NCI-H1436 (cell line): ENCODE measurements around the gene TBC1D10A.
A peak's percentile ranks its signal among the peaks of the same experiment; 100 is the strongest.
"Not testable (repeated sequence)": the region's sequence is repeated elsewhere in the genome, so short reads cannot be mapped to it uniquely, and the experiment has no call there.

Experiments
- DNase-seq: peaks from one replicate; lab custom pipeline; 2025; lab: John Stamatoyannopoulos, UW

The TBC1D10A gene

DNA sequence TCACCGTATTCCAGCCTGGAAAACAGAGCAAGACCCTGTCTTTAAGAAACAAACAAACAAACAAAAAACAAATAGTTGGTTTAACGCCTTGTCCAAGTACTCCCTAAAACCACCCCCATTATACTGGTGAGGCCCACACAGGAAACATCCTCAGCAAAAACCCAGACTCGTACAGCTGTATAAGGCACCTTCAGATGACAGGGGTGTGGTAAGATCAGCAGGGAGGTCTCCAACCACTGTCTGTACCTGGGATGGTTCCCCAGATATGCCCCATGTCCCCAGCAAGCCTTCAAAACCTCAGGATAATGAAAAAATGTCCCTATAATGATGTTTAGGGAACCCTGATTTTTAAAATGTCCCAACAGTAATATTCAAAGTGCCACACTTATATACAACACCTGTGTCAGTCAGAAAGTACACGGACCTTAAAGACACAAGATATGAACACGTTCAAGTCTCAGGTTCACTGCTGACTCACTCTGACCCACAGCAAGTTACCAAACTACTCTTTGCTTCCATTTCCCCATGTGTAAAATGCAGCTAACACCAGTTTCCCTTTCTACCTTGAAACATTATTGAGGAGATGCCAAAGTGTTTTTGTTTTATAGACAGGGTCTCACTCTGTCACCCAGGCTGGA, 20.6 kb upstream of the TBC1D10A start:
- no peak for DNase-seq

DNA sequence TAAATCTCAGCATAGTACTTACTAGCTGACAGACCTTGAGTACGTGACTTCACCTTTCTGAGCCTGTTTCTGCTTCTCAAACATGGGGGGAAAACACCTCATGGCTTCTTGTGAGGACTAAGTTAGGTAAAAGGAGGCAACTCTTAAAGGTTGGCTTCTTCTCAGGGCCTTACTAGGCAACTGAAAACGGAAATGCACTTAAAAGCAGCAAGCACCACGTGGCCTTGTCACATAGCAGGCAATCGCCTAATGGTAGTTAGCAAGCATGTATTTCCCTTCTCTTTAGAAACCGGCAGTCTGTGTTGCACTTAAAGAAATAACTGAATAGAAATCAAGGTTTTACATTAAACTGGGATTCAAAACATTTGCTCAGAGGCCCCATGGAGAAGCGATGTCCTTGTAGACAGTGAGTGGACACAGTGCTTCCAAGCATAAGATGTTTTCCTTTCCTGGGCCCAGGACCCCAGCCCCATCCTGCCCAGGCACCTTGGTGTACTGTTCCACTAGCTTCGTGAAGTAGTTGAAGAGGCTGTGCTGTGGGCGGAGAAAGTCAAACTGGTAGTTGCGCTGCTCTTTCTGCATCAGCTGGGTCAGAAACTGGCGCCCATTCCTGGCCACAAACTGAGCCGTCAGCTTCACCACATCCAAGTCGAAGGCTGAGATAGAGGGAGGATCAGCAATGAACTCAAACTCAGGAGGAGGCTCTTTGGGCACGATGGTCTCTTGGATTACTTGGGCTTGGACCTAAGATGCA, 17.9 kb upstream of the TBC1D10A start:
- no peak for DNase-seq

DNA sequence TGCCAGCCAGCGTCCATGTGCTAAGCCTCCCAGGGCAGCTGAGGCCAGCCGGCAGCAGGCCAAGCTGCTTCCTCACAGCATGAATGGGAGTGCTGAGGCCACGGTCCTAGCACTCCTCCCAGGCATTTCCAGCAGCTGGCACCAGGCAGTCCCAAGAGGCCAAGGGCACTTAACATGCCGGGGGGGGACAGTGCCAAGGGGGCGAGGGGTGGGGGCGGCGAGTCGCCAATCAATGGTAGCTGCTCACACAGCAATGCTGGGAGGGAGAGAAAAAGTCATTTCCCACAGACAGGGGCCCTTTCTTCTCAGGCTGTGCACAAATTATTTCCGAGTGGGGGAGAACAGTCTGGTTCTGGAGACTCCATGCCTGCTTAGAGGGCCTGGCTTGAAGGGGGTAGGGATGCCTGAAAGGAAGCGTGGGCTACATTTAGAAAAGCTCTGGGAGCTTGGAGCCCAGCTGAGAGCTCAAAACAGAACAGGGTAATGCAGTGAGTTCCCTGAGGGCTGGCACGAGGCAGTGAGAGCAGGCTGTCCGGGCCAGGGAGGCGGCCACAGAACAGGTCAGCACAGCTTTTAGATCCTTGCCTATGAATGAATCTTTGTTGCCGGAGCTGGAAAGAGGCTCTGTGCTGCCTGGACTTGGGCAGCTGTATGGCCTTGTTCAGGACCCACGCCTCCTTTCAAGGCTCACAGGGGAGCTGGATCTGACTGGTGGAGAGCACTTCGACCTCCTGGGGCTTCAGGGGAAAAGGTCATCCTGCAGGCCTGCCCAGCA, 14.4 kb upstream of the TBC1D10A start:
- no peak for DNase-seq

DNA sequence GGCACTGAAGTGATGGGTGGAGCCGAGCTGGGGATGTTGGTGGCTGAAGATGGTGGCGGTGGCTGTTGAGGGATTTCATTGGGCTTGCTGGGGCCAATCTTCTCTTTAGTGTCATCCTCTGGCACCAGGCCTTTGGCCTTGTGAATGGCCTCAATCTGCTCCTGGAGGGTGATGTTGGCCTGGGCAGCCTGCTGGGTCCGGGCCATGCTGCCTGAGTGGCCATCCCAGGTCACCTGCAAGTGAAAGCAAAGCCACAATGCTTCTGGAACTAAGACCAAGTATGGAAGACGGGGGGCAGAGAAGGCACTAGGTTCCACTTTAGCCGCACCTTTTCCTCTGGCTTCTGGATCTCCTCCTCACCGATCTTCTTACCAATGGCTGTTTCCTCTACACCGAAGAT, 12.1 kb upstream of the TBC1D10A start:
- no peak for DNase-seq

DNA sequence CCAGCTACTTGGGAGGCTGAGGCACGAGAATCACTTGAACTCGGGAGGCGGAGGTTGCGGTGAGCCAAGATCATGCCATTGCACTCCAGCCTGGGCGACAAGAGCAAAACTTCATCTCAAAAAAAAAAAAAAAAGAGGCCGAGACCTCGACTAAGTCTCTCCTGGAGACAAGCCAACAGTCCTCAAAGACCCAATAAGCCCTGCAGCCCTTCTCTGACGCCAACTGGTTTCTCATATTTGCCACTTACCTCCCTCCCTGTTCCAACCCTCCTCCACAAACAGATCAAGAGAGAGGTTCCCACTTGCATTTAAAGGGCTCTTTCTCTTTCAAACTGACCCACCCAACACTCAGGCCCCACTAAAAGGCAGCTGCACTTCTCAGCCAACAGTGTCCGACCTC, 11.6 kb upstream of the TBC1D10A start:
- not testable (repeated sequence) for DNase-seq

DNA sequence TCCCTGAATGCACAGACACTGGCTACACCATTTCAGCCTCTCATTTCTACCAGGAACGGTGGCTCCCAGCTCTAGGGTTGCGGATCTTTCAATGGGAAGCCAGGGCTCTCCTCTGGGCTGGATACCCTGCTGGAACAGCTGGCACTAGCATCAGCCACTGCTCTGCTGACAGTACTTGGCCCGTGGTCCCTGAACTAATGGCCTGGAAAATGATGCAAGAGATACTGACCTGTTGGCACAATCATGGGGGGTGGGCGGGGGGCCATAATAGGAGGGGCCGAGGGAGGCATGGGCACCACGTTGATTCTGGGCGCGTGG, 10.7 kb upstream of the TBC1D10A start:
- DNase-seq: no peak

DNA sequence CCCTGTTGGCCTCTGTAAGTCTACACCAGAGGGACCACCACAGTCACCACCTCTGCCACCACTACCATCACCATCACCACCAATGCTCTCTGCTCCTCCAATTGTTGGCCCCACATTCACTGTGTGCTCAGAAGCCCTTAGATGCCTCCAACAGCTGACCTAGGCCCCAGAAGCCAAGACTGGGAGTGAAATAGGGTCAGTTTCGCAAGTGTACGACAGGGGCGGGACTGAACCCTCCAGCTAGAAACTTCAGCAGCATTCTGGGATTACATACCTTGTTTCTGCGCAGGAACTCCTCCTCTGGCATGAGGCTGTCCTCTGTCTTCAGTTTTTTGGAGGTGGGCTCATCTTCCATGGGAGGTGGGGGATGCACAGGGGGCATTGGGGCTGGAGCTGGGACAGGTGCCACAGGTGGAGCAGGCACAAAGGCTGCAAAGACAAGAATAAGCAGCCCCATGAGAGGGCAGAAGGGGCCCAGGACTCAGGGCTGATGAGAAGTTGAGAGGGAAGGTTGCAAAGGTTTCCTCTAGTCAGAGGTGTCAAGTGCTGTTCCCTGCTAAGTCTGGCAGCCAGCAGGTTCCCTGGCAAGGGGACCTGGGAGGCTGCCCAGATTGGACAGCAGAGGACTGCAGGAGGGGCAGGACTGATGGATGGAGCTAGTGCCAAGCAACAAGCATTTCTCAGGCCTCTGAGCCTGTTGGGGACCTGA, 10.2 kb upstream of the TBC1D10A start:
- DNase-seq: no peak

DNA sequence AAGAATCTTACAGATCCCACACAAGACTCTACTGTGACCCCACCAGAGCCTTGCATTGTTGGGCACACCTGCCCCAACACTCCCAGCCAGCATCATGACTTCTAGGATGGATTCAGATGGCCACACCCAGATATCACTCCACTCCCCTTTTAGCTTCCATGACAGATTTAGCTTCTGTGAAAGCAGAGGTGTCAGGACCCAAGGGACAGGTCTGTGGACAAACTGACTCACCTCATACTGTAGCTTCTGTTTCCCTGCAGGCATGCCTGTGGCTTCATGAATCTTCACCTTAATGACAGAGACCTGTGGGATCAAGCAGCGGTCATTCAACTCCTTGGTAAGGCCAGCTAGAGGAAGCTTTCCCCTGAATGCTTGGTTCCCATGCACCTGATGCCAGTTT, 8.5 kb upstream of the TBC1D10A start:
- no peak for DNase-seq

DNA sequence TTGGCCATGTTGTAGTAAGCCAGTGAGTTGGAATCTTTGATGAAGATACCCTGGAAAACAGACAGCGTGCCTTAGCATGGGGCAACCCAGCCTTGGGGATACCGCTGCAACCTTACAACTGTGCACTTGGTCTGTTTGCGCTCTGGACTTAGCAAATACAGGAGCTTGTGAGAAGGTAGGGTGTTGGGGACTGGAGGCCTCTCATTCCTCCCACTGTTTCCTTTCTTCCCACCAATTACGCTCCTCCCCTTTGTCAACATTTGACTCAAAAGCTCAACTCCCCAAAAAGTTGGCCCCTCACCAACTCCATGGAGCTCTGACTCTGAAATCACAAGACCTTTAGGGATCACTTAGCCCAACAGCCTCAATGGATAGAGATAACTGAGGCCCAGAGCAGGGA, 7.9 kb upstream of the TBC1D10A start:
- DNase-seq: no peak

DNA sequence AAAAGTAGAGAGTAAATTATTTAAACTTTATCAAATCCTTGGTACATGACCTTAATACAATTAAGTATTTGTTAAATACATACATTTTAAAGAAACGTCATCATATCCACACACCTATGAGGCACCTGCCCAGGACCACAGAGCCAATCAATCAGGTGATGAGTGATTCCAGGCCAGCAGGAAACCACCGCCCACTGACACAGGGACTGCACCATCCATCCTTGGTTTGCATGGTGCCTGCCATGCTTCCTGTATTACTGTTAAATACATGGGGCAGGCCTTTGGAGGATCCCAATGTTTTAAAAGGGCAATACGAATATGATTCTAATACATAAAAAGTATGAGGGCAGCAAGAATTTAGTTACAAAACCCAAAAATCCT, 7.0 kb upstream of the TBC1D10A start:
- no peak for DNase-seq

DNA sequence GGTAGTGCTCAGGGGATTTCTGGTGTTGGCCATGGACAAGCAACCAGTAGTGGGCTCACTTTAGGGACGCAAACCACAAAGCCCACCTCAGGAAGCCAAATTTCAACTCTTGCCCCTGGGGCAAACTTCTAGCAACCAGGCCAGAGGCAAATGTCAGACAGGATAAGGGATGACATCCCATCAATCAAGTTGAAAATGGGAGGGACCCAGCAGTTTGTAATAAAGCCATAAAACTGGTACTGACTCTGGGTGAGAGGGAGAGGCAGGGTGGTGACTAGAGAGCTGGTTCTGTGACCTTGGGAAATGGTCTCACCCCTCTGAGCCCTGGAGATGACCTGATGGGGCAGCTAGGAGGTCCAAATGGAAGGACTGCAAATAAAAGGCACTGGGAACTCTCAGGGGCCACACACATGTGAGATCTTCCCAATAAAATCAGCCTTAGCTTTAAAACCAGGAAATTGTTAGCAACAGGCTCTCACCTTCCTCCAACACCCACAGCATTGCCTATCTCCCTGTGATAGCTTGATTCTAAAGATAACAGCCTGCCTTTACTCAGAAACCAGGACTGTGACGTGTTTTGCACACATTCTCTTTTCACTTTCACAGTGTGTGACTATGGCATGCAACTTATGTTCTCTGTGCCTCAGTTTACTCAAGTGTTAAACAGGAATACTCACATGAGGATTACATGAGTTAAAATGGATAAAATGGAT, 6.4 kb upstream of the TBC1D10A start:
- no peak for DNase-seq

DNA sequence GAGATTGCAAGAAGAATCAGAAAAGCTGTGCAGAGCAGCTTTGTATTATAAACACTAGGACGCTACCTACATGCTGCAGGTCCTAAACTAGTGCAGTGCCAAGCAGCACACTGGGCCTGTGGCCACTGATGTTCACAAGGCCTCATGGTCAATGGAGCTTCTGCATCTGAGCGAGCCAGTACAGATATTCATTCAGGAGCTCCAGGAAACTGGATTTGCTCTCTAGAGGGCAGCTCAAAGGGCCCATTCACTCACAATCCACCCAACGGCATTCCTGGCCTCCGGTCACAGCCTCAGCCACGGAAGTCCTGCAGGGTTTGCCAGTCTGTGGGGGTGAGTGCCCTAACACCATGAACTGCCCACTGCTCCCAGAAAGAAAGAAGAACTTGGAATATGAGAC, 5.8 kb upstream of the TBC1D10A start:
- no peak for DNase-seq

DNA sequence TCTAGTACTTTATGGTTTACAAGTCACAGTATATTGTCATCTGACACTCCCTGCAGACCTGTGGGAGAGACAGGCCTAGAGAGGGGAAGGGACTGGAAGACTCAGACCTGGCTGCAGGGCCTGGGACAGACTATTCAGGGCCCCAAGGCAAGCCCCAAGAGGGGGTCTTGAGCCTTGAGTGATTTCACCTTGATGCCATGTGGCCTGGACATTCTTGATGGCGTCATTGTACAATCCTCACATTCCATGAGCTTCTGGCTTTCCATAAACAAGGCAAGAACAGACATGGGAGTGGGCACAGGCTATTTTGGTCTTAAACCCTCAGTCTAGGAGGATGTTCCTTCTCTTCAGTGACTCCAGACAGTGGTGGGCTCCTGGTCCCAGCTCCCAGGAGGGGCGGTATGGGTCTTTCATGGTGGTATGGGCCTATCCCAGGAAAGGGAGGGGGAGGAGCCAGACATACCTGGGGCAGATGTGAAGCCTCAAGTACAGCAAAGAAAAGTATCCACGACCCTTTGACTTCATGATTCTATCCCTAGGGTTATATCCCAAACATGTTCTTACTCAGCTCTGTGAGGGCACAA, 1.8 kb upstream of the TBC1D10A start:
- DNase-seq: no peak

DNA sequence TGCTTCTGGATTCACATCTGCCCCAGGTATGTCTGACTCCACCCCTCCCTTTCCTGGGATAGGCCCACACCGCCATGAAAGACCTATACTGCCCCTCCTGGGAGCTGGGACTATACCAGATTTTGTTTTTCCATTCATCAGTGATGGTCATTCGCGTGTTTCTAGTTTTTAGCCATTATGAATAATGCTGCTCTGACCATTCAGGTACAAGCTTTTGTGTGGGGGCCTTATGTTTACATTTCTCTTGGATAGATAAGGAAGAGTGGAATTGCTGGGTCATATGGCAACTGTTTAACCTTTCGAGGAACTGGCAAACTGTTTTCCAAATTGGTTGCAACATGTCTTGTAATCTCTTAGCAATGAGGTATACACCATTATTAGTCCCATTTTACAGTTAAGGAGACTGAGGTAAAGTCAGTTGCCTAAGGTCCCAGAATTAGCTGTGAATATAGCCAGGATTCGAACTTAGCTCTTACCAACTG, 1.2 kb upstream of the TBC1D10A start:
- DNase-seq: no peak

DNA sequence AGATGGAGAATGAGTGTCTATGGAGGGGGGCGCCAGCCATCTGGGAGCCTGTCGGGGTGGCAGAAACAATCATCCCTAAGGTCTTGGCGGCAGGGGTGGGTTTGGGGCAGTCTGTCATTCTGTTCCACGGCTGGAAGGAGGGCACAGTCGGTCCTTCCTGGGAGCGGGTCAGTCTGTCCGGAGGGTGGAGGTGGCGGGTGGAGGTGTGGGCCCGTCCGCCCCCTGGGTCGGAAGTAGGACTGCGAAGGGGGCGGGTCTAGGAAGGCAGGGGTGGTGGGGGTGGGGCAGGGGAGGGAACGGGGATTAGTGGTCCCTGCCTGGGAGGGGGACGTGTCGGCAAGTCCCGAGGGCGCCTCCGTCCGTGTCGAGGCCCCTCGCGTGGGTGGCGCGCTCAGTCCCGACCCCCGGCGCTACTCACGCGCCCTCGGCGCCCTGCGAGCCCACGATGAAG, 461 bp downstream of the TBC1D10A start:
- peak; percentile 13 for DNase-seq

DNA sequence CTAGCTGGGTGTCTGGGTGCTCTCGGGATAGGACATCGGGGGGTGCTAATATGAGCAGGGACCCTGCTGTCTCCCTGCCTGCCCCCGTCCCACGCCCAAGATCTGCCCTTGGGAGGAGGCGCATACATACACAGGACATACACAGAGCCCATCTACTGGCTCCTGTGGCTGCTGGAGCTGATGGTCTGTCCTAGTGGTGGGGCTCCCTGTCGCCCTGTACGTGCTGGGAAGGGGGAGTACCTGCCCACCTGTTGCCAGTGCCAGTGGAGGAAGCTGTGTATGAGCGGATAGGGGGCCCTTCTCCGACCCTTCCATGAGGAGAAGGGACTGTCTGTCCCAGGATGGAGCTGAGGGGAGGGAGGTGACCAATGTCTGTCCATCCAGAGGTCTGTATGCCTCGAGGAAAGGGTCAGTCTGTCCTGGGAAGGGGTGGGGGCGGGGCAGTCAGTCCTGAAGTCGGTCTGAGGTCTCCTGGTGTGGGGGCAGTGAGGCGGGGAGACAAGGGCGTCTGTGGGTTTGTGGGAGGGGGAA, 952 bp downstream of the TBC1D10A start:
- no peak for DNase-seq

DNA sequence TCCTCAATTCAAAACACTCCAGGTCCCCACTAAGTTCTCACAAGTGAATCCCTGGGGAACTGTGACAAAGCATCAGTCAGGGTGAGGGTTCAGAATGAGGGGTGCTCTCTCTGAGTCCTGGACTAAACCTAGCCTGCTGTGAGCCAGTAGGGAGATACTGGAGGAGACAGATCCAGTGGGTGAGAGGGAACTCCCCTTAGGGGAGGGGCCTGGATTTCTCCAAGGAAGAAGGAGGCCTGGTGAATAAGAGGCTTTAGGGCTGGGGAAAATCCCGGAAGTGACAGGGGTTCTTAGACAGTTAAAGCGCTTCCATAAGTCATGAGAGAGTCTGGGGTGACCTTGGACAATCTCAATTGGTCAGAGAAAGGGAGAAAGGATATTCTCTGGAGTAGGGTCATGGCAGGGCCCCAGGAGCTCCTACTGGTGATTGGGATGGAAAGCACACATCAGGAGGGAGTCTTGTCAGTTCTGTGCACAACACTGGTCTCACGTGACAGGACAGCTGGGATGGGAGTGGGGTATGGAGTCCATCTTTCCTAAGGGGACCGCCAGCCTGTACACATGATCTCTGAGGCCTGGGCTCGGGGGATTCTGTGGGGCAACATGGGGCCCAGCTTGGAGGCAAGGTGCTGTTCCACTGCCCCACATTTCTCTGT, 1.5 kb downstream of the TBC1D10A start:
- no peak for DNase-seq

DNA sequence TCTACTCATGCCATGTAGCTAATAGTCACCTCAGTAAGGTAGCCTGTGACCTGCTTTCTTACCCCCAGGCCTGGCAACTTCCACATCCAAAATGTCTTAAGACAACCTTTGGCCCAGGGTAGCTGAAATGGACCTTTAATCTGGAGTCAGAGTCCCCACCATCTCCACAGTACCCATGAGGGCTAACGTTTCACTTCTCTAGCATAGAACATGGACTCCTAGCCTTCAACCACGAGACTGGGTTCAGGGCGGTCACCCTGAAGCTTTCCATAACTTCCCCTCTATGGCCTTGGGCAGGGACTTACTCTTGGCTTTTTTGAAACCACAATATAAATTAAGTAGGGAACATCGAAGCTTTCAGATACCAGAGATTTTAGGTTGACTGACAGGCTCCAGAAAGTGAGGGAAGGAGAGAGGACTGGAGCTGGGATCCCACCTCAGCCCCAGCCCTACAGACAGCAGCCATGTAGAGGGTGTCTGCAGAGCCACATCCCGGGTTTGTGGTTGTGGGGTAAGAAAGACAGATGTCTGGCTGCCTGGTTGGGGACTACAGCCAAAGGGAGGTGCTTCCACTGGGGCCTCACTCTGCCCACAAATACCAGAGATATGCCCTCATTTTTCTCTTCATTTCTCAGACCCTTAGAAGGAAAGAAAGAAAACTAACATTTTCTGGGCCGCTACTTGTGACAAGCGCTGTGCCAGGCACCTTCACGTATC, 2.6 kb downstream of the TBC1D10A start:
- DNase-seq: no peak

DNA sequence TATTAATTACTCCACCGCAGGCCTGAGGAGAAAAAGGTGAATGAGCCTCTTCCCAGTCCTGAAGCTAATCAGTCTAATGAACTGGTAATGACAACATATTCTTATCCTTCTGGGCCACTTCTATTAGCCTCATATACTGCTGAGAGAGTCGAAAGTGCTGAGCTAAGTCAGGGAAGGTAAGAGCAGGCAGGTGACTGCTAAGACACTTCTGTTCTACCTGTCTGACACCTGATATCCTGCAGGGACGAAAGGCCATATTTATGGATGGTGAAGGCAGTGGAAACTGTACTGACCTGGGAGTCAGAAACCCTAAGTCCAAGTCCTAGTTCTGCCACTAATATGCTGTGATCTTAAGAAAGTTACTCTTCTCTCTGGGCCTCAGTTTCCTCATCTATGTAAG, 3.5 kb downstream of the TBC1D10A start:
- DNase-seq: no peak

DNA sequence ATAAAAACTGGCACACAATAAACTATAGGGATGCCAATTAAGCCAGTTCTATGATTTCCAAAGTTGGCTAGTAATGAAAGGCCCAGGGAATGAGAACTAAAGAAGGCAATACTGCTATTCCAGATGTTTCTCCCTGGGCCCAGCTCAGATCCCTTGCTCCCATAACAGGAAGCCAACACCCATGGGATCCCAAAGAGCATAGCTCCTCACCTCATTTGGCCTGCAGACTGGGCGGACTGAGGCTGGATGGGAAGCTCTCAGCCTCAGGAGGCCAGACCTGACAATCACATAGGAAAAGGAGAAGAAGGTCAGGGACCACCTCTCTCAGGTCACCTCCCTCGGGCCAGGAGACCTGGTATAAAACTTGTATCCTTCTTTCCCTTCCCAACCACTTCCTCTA, 5.3 kb downstream of the TBC1D10A start:
- no peak for DNase-seq
